Renal cortical epithelial cell (primary cell): ENCODE data around the gene TBC1D12. TPM values are rescaled to one million over a fixed set of nuclear protein-coding genes. Genes with fewer than 3 reads are reported as not detected.
"Not testable (repeated sequence)": the region's sequence is repeated elsewhere in the genome, so short reads cannot be mapped to it uniquely, and the experiment has no call there.

Experiments used
- DNase-seq: peaks from one replicate; pipeline ENCODE4 v3.0.0-alpha.2; 2011; ENCODE audit warnings: low read depth
- total RNA-seq: library from RNA; depleted of rRNA; stranded (reverse); fragments of >200 nt; gene quantifications from 2 replicates; pipeline ENCODE4 v1.2.3, GENCODE V29; 2014

The TBC1D12 gene
- total RNA-seq, 1 donor from 2014 or later: 16.5 TPM

DNA sequence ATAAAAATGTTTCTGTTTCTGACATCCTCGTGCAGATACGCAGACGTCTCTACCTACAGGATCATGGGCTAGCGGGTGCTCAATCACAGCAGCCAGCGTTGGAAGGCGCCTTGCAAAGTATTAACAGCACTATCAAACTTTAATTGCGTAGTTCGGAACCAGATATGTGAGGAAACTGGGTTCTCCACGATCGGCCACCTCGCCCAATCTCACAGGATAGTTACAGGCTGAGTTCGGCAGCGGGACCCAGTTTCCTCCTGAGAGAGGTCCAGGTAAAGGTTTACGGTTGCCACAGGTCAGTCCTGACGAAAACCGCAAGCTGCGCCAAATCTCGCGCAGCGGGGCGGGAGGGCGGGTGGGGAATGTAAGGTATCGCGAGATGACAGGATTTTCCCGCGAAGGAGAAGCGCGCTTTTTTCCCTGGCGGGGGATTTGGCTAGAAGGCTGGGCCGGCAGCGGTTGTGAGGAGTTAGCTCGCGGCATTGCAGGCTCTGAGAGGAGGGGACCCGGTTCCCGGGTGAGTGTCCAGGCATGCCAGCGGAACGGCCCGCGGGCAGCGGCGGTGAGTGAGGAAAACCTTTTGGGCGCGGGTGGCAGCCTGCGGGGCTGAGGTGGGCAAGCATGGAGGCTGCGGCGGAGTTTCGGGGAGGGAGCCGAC lies 143.2 kb downstream of the TBC1D12 start, which contains the start of gene HELLS:
Gene HELLS (plus strand): TSS at position 398 of the 658 bp plus-strand sequence. CDS start 134 bp downstream, at position 532.
- DNase-seq: peak; percentile 74

- DNase-seq: peak; percentile 16
Measured at GRCh38 chr10:94546049-94546900, 143.9 kb downstream of the TBC1D12 start.

- DNase-seq: peak; percentile 70
Measured at GRCh38 chr10:94546901-94547185, 144.5 kb downstream of the TBC1D12 start.

- no peak for DNase-seq
Measured at GRCh38 chr10:94549221-94549620, 146.9 kb downstream of the TBC1D12 start.

DNA sequence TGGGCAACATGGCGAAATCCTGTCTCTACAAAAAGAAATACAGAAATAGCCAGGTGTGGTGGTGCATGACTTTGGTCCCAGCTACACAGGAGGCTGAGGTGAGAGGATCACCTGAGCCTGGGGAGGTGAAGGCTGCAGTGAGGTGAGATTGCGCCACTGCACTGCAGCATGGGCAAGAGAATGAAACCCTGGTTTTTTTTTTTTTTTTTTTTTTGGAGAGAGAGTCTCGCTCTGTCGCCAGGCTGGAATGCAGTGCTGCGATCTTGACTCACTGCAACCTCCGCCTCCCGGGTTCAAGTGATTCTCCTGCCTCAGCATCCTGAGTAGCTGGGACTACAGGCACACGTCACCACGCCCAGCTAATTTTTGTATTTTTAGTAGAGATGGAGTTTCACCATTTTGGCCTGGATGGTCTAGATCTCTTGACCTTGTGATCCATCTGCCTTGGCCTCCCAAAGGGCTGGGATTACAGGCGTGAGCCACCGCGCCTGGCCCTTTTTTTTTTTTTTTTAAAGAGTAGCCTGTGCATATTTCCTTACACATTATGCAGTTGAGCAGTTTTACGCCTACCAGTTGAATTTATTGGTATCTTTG lies 165.5 kb downstream of the TBC1D12 start:
- not testable (repeated sequence) for DNase-seq

- no peak for DNase-seq
Measured at GRCh38 chr10:94571081-94571480, 168.7 kb downstream of the TBC1D12 start.

DNA sequence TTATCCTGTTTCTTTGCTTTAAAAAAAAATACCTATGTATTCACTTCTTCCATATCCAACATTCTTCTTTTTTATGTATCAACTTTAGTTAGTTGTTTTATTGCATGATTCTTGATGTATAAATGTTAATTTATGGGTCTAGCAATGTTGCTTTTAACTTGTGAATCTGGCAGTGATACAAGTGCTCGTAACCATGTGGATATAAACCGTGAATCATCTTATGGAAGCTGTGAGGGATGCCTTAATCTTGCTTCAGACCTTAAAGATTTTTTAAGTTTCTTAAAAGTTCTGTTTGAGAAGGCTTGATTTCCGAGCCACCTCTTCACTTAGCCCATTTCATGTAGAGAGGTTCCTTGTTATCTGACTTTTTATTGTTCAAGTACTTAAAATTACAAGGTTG lies 169.2 kb downstream of the TBC1D12 start:
- no peak for DNase-seq

DNA sequence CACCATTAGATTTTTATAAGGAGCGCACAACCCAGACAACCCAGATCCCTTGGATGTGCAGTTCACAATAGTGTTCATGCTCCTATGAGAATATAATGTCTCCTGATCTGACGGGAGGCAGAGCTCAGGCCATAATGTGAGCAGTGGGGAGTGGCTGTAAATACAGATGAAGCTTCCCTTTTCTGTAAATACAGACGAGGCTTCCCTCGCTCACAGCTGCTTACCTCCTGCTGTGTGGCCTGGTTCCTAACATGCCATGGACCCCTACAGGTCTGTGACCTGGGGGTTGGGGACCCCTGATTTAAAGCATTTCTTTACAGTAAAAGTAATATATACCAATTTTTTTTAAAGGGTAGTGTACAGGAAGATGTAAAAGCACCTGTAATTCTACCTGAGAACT lies 176.4 kb downstream of the TBC1D12 start:
- DNase-seq: no peak

GRCh38 chr10:94583124-94583523 lies 180.8 kb downstream of the TBC1D12 start:
- DNase-seq: no peak

Other genes with a start within 250 kb of the TBC1D12 start
- 36.2 and 44.3 TPM in 2 replicates for gene NOC3L, start 39.6 kb upstream of the TBC1D12 start, total RNA-seq
- gene HELLS, start 143.2 kb downstream of the TBC1D12 start, total RNA-seq: 18.9 and 24.3 TPM in 2 replicates